ENCODE measurements around the gene OSER1. TPM values are rescaled to one million over a fixed set of nuclear protein-coding genes. Genes with fewer than 3 reads are reported as not detected.

Gene OSER1
- total and polyA plus RNA-seq, 9 of the 15 experiments (the other 6 are each of a cell fraction or from before 2014, with no cell fraction given): 15.5 to 57.3 (median 19.9) TPM

- TF ChIP-seq, protein P1, sequence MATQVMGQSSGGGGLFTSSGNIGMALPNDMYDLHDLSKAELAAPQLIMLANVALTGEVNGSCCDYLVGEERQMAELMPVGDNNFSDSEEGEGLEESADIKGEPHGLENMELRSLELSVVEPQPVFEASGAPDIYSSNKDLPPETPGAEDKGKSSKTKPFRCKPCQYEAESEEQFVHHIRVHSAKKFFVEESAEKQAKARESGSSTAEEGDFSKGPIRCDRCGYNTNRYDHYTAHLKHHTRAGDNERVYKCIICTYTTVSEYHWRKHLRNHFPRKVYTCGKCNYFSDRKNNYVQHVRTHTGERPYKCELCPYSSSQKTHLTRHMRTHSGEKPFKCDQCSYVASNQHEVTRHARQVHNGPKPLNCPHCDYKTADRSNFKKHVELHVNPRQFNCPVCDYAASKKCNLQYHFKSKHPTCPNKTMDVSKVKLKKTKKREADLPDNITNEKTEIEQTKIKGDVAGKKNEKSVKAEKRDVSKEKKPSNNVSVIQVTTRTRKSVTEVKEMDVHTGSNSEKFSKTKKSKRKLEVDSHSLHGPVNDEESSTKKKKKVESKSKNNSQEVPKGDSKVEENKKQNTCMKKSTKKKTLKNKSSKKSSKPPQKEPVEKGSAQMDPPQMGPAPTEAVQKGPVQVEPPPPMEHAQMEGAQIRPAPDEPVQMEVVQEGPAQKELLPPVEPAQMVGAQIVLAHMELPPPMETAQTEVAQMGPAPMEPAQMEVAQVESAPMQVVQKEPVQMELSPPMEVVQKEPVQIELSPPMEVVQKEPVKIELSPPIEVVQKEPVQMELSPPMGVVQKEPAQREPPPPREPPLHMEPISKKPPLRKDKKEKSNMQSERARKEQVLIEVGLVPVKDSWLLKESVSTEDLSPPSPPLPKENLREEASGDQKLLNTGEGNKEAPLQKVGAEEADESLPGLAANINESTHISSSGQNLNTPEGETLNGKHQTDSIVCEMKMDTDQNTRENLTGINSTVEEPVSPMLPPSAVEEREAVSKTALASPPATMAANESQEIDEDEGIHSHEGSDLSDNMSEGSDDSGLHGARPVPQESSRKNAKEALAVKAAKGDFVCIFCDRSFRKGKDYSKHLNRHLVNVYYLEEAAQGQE (IDR thresholded peaks at IDR 0.05; ENCODE audit: borderline replicate concordance): peak; percentile 99
- TF ChIP-seq, protein P1 (CRISPR knock-in tag; IDR thresholded peaks at IDR 0.05; ENCODE audit: low read depth): peak; percentile 97
- TF ChIP-seq, protein P2, sequence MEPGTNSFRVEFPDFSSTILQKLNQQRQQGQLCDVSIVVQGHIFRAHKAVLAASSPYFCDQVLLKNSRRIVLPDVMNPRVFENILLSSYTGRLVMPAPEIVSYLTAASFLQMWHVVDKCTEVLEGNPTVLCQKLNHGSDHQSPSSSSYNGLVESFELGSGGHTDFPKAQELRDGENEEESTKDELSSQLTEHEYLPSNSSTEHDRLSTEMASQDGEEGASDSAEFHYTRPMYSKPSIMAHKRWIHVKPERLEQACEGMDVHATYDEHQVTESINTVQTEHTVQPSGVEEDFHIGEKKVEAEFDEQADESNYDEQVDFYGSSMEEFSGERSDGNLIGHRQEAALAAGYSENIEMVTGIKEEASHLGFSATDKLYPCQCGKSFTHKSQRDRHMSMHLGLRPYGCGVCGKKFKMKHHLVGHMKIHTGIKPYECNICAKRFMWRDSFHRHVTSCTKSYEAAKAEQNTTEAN (CRISPR knock-in tag; IDR thresholded peaks at IDR 0.05): no peak
- TF ChIP-seq THRAP3 (IDR thresholded peaks at IDR 0.05; ENCODE audit: borderline replicate concordance) (no peak), CC2D1A (IDR thresholded peaks at IDR 0.05) (no peak), RCOR1 (IDR thresholded peaks at IDR 0.05; ENCODE audit: borderline replicate concordance in 1 of 2, low read depth in 2 of 2, low read length in 2 of 2) (peak in 1 of 2 experiments; percentile 67; a peak in 2 of 4 replicates), PRMT5 (CRISPR knock-in tag; IDR thresholded peaks at IDR 0.05) (peak; percentile 85), RBM15 (IDR thresholded peaks at IDR 0.05; ENCODE audit: insufficient read depth, low read length) (no peak), HCFC1 (IDR thresholded peaks at IDR 0.05; ENCODE audit: low read depth, low read length) (peak; percentile 22; the same call in 1 of the 2 replicates), GABPB1 (CRISPR knock-in tag; IDR thresholded peaks at IDR 0.05) (peak; percentile 43; the same call in 1 of the 2 replicates), RFX1 (IDR thresholded peaks at IDR 0.05) (no peak), NR3C1 (CRISPR knock-in tag; IDR thresholded peaks at IDR 0.05) (0 out of 2 replicates have a peak, but pooled peaks have one; percentile 45), MIER1 (IDR thresholded peaks at IDR 0.05; ENCODE audit: low read depth) (peak; percentile 96), PTRF (tag; IDR thresholded peaks at IDR 0.05) (no peak), FOXK1 (CRISPR knock-in tag; IDR thresholded peaks at IDR 0.05; ENCODE audit: borderline replicate concordance) (no peak), RAD21 (CRISPR knock-in tag; conservative IDR thresholded peaks at IDR 0.05 in 1 of 2, IDR thresholded peaks at IDR 0.05 in 1 of 2) (no peak)
- TF ChIP-seq, protein P3, sequence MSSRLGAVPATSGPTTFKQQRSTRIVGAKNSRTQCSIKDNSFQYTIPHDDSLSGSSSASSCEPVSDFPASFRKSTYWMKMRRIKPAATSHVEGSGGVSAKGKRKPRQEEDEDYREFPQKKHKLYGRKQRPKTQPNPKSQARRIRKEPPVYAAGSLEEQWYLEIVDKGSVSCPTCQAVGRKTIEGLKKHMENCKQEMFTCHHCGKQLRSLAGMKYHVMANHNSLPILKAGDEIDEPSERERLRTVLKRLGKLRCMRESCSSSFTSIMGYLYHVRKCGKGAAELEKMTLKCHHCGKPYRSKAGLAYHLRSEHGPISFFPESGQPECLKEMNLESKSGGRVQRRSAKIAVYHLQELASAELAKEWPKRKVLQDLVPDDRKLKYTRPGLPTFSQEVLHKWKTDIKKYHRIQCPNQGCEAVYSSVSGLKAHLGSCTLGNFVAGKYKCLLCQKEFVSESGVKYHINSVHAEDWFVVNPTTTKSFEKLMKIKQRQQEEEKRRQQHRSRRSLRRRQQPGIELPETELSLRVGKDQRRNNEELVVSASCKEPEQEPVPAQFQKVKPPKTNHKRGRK (tag; IDR thresholded peaks at IDR 0.05): no peak
Observed at GRCh38 chr20:44247586-44248409, 37.2 kb upstream of the OSER1 start (continued).
